ENCODE results near the gene ACADL. TPM values are rescaled to one million over a fixed set of nuclear protein-coding genes. Genes with fewer than 3 reads are reported as not detected.

Gene ACADL
- total RNA-seq, 4 donors from 2014 or later: 45.3 to 167 (median 101) TPM

- DNase-seq (ENCODE audit: low spot score in 2 of 2): peak; percentile 94 to 97
- Histone ChIP-seq H3K27ac (peak overlapping the region; percentile 99 to 100 (median 100)), H3K36me3 (no peaks in the 10 kb centered on the region), H3K9me3 (no peaks in the 10 kb centered on the region), H3K4me3 (peak overlapping the region; percentile 53 to 97 (median 90)), H3K4me1 (peaks cover 4 to 47% (median 13%) of the 10 kb centered on the region in 4 donors), H3K27me3 (no peaks in the 10 kb centered on the region)
- TF ChIP-seq CTCF (IDR thresholded peaks at IDR 0.05) (no peak), EP300 (IDR thresholded peaks at IDR 0.05) (peak; percentile 84 to 99), POLR2A (IDR thresholded peaks at IDR 0.05) (peak; percentile 98)
- 0% methylated on average over 19 to 35 of the region's 64 CpGs for WGBS, 2 donors
Measured at GRCh38 chr2:210170446-210171303, 54.6 kb downstream of the ACADL start.

- WGBS, 2 donors: 0 to 1% methylated on average over 6 of the region's 6 CpGs
- H3K4me3 ChIP-seq: peak overlapping the region; percentile 53 to 97 (median 90)
- DNase-seq (ENCODE audit: low spot score in 2 of 2): no peak
- H3K9me3 ChIP-seq: no peaks in the 10 kb centered on the region
- H3K36me3 ChIP-seq: no peaks in the 10 kb centered on the region
- peaks cover 4 to 51% (median 17%) of the 10 kb centered on the region in 4 donors for H3K4me1 ChIP-seq
- no peaks in the 10 kb centered on the region for H3K27me3 ChIP-seq
- H3K27ac ChIP-seq: peak overlapping the region; percentile 99 to 100 (median 100)
- TF ChIP-seq POLR2A (IDR thresholded peaks at IDR 0.05) (no peak), CTCF (IDR thresholded peaks at IDR 0.05) (no peak), EP300 (IDR thresholded peaks at IDR 0.05) (no peak)
Measured at GRCh38 chr2:210170196-210170445, 55.1 kb downstream of the ACADL start.

GRCh38 chr2:210169516-210170195, 55.6 kb downstream of the ACADL start:
- no peak for DNase-seq (ENCODE audit: low spot score in 2 of 2)
- TF ChIP-seq EP300 (IDR thresholded peaks at IDR 0.05): no peak
- TF ChIP-seq CTCF (IDR thresholded peaks at IDR 0.05): no peak
- TF ChIP-seq POLR2A (IDR thresholded peaks at IDR 0.05): no peak
- peaks cover 4 to 55% (median 19%) of the 10 kb centered on the region in 4 donors for H3K4me1 ChIP-seq
- H3K9me3 ChIP-seq: no peaks in the 10 kb centered on the region
- H3K36me3 ChIP-seq: no peaks in the 10 kb centered on the region
- no peaks in the 10 kb centered on the region for H3K27me3 ChIP-seq
- 17 to 19% methylated on average over 6 of the region's 6 CpGs for WGBS, 2 donors
- peak overlapping the region; percentile 99 to 100 (median 100) for H3K27ac ChIP-seq
- H3K4me3 ChIP-seq: peak overlapping the region; percentile 53 to 97 (median 90)

GRCh38 chr2:210167227-210167626, 58.0 kb downstream of the ACADL start:
- Histone ChIP-seq H3K27ac (peak overlapping the region; percentile 52 to 100 (median 100)), H3K27me3 (no peaks in the 10 kb centered on the region), H3K4me3 (no peak overlapping the region), H3K9me3 (no peaks in the 10 kb centered on the region), H3K4me1 (peaks cover 4 to 68% (median 19%) of the 10 kb centered on the region in 4 donors), H3K36me3 (no peaks in the 10 kb centered on the region)
- no peak for DNase-seq (ENCODE audit: low spot score in 2 of 2)
- WGBS, 2 donors: 15 to 23% methylated on average over 1 of the region's 1 CpG
- TF ChIP-seq EP300 (IDR thresholded peaks at IDR 0.05) (no peak), POLR2A (IDR thresholded peaks at IDR 0.05) (no peak), CTCF (IDR thresholded peaks at IDR 0.05) (no peak)
